Stimulated activated CD8-positive, alpha-beta memory T cell treated with anti-CD3 and anti-CD28 coated beads, Interleukin-15, amount 100 ng/mL, for 1 hour (primary cell): ENCODE measurements around the gene BTG2.

Source experiments
- DNase-seq: peaks from one replicate; pipeline ENCODE4 v3.0.0-alpha.2; 2020; ENCODE audit warnings: low read depth

BTG2 gene

GRCh38 chr1:203276916-203277545 is 28.3 kb upstream of the BTG2 start:
- no peak for DNase-seq

- no peak for DNase-seq
Observed at GRCh38 chr1:203278082-203278884, 27.0 kb upstream of the BTG2 start.

GRCh38 chr1:203278885-203279406 is 26.4 kb upstream of the BTG2 start:
- no peak for DNase-seq

- no peak for DNase-seq
Observed at GRCh38 chr1:203280061-203280460, 25.3 kb upstream of the BTG2 start.

- DNase-seq = no peak
Observed at GRCh38 chr1:203281033-203281432, 24.3 kb upstream of the BTG2 start.

- no peak for DNase-seq
Observed at GRCh38 chr1:203281851-203282661, 23.3 kb upstream of the BTG2 start.

- DNase-seq = no peak
Observed at GRCh38 chr1:203282720-203283542, 22.4 kb upstream of the BTG2 start.

- no peak for DNase-seq
Observed at GRCh38 chr1:203283597-203283996, 21.7 kb upstream of the BTG2 start.

GRCh38 chr1:203284411-203285123 is 20.8 kb upstream of the BTG2 start:
- no peak for DNase-seq

GRCh38 chr1:203286161-203286984 is 18.9 kb upstream of the BTG2 start:
- no peak for DNase-seq

- peak; percentile 59 for DNase-seq
Observed at GRCh38 chr1:203287109-203287893, 18.0 kb upstream of the BTG2 start.

- no peak for DNase-seq
Observed at GRCh38 chr1:203287898-203288297, 17.4 kb upstream of the BTG2 start.

- DNase-seq = no peak
Observed at GRCh38 chr1:203288400-203288799, 16.9 kb upstream of the BTG2 start.

GRCh38 chr1:203289281-203289981 is 15.9 kb upstream of the BTG2 start:
- DNase-seq = peak; percentile 68

- no peak for DNase-seq
Observed at GRCh38 chr1:203289982-203290260, 15.4 kb upstream of the BTG2 start.

GRCh38 chr1:203290261-203291089 is 14.8 kb upstream of the BTG2 start:
- DNase-seq = peak; percentile 97

GRCh38 chr1:203291201-203292096 is 13.9 kb upstream of the BTG2 start:
- no peak for DNase-seq
